ENCODE results near the gene COLEC12. TPM values are rescaled to one million over a fixed set of nuclear protein-coding genes. Genes with fewer than 3 reads are reported as not detected.

Gene COLEC12
- total and polyA plus RNA-seq, 10 of the 15 experiments (the other 5 are each of a cell fraction or from before 2014, with no cell fraction given) = 0.04 to 0.05 TPM; not detected in 8

DNA sequence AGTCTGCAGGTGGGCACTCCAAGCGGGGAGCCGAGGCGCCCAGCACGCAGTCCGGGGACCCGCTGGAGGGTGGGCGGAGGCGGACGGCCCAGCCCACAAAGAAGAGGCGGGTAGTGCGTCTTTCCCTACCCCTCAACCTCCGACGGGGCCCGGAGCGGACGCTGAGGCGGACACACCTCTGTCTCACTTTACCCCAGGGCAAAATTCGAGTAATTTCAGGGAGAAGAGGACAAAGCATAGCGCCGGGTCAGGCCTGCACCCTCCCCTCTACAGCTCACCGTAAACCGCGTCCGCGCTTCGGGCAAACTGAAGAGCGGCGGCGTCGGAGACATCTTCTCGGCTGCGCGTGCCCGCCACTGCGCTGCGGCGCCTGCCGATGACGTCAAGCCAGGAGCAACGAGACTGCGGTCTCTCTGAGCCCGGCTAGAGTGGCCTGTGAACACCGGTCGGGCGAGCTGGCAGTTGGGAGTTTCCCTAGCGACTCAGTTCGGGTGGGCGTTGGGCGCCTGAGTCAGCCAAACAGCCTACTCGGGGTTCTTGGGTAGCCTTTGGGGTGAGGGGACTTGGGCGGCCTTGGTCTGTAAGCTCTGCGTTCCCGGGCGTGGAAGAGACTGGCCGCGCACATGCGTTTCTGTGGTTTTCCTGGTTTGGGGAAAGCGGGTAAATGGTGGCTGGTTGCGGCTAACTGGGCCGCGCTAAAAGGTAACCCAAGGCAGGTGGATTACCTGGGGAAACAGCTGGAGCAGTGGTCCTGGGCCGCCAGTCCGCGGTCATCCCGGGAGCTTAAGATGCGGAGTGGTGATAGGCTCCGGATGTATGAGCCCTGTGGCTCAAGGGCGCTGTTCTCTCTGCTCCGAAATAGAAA, 232.6 kb downstream of the COLEC12 start, which contains the start of gene THOC1 (continued):
- TF ChIP-seq, protein P1, sequence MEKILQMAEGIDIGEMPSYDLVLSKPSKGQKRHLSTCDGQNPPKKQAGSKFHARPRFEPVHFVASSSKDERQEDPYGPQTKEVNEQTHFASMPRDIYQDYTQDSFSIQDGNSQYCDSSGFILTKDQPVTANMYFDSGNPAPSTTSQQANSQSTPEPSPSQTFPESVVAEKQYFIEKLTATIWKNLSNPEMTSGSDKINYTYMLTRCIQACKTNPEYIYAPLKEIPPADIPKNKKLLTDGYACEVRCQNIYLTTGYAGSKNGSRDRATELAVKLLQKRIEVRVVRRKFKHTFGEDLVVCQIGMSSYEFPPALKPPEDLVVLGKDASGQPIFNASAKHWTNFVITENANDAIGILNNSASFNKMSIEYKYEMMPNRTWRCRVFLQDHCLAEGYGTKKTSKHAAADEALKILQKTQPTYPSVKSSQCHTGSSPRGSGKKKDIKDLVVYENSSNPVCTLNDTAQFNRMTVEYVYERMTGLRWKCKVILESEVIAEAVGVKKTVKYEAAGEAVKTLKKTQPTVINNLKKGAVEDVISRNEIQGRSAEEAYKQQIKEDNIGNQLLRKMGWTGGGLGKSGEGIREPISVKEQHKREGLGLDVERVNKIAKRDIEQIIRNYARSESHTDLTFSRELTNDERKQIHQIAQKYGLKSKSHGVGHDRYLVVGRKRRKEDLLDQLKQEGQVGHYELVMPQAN (conservative IDR thresholded peaks at IDR 0.05) = peak; percentile 84
- TF ChIP-seq SIX5 (IDR thresholded peaks at IDR 0.05; ENCODE audit: low read depth, low read length, severe bottlenecking) (peak; percentile 58), DPF2 (IDR thresholded peaks at IDR 0.05) (peak; percentile 96), BRCA1 (IDR thresholded peaks at IDR 0.05; ENCODE audit: low read depth, low read length) (no peak), CREB1 (IDR thresholded peaks at IDR 0.05; ENCODE audit: low read depth) (peak; percentile 99), BMI1 (IDR thresholded peaks at IDR 0.05; ENCODE audit: borderline replicate concordance) (peak; percentile 56; the same call in 1 of the 2 replicates)
- TF ChIP-seq, protein P2, sequence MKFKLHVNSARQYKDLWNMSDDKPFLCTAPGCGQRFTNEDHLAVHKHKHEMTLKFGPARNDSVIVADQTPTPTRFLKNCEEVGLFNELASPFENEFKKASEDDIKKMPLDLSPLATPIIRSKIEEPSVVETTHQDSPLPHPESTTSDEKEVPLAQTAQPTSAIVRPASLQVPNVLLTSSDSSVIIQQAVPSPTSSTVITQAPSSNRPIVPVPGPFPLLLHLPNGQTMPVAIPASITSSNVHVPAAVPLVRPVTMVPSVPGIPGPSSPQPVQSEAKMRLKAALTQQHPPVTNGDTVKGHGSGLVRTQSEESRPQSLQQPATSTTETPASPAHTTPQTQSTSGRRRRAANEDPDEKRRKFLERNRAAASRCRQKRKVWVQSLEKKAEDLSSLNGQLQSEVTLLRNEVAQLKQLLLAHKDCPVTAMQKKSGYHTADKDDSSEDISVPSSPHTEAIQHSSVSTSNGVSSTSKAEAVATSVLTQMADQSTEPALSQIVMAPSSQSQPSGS (IDR thresholded peaks at IDR 0.05; ENCODE audit: low read length) = peak; percentile 65; the same call in 1 of the 2 replicates
- TF ChIP-seq, protein P3, sequence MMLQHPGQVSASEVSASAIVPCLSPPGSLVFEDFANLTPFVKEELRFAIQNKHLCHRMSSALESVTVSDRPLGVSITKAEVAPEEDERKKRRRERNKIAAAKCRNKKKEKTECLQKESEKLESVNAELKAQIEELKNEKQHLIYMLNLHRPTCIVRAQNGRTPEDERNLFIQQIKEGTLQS (IDR thresholded peaks at IDR 0.05; ENCODE audit: borderline replicate concordance, extremely low read depth, low read depth, low read length) = peak; percentile 80; the same call in 1 of the 2 replicates
- TF ChIP-seq, protein P4, sequence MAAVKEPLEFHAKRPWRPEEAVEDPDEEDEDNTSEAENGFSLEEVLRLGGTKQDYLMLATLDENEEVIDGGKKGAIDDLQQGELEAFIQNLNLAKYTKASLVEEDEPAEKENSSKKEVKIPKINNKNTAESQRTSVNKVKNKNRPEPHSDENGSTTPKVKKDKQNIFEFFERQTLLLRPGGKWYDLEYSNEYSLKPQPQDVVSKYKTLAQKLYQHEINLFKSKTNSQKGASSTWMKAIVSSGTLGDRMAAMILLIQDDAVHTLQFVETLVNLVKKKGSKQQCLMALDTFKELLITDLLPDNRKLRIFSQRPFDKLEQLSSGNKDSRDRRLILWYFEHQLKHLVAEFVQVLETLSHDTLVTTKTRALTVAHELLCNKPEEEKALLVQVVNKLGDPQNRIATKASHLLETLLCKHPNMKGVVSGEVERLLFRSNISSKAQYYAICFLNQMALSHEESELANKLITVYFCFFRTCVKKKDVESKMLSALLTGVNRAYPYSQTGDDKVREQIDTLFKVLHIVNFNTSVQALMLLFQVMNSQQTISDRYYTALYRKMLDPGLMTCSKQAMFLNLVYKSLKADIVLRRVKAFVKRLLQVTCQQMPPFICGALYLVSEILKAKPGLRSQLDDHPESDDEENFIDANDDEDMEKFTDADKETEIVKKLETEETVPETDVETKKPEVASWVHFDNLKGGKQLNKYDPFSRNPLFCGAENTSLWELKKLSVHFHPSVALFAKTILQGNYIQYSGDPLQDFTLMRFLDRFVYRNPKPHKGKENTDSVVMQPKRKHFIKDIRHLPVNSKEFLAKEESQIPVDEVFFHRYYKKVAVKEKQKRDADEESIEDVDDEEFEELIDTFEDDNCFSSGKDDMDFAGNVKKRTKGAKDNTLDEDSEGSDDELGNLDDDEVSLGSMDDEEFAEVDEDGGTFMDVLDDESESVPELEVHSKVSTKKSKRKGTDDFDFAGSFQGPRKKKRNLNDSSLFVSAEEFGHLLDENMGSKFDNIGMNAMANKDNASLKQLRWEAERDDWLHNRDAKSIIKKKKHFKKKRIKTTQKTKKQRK (IDR thresholded peaks at IDR 0.05; ENCODE audit: low read depth, low read length) = no peak
- TF ChIP-seq, protein P5, sequence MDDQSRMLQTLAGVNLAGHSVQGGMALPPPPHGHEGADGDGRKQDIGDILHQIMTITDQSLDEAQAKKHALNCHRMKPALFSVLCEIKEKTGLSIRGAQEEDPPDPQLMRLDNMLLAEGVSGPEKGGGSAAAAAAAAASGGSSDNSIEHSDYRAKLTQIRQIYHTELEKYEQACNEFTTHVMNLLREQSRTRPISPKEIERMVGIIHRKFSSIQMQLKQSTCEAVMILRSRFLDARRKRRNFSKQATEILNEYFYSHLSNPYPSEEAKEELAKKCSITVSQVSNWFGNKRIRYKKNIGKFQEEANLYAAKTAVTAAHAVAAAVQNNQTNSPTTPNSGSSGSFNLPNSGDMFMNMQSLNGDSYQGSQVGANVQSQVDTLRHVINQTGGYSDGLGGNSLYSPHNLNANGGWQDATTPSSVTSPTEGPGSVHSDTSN (IDR thresholded peaks at IDR 0.05; ENCODE audit: insufficient replicate concordance, low read depth, low read length) = peak; percentile 43

Measured in GM12878 (cell line).